Naive thymus-derived CD4-positive, alpha-beta T cell (primary cell): ENCODE results near the gene FRMD1. TPM values are rescaled to one million over a fixed set of nuclear protein-coding genes. Genes with fewer than 3 reads are reported as not detected.

Source experiments
- ATAC-seq: fragments of 150-1000 bp; cut with Tn5 transposase; 2 replicates; pipeline ENCODE4 v1.10.0; 2021; ENCODE audit warnings: mild to moderate bottlenecking, moderate library complexity
- CTCF ChIA-PET: fragments of 350-600 bp; sonication (Branson Sonifier 250); formaldehyde crosslinking; loops from one replicate; lab custom pipeline; 2021; ENCODE audit warnings: antibody characterized with exemption; lab: Charles Lee
- POLR2A ChIA-PET: fragments of 350-600 bp; sonication (Branson Sonifier 250); formaldehyde crosslinking; loops from one replicate; lab custom pipeline; 2021; ENCODE audit warnings: antibody characterized with exemption, inconsistent platforms; lab: Charles Lee
- DNase-seq, 9 donors: peaks; one replicate each; pipeline versions ENCODE4 v3.0.0 to v3.0.0-alpha.2; 2020 to 2022; ENCODE audit warnings: mixed read lengths in 1 of 9
- H3K27ac ChIP-seq: one replicate; pipeline ENCODE4 v1.7.0; 2013; ENCODE audit warnings: mild to moderate bottlenecking, low read depth, low read length, moderate library complexity
- H3K27me3 ChIP-seq, 2 donors: one replicate each; pipeline ENCODE4 v1.7.0; 2013; ENCODE audit warnings: low read length in 2 of 2, mild to moderate bottlenecking in 2 of 2, moderate library complexity in 2 of 2; ENCODE audit not compliant: control insufficient read depth in 2 of 2, insufficient read depth in 2 of 2
- H3K36me3 ChIP-seq, 3 experiments: 1 replicate in 2 of 3; 2 replicates in 1 of 3; pipeline ENCODE4 v1.7.0; 2013; ENCODE audit warnings: low read length in 3 of 3, mild to moderate bottlenecking in 3 of 3, moderate library complexity in 1 of 3; ENCODE audit not compliant: insufficient read depth in 3 of 3, control insufficient read depth in 2 of 3
- H3K4me1 ChIP-seq, 2 donors: one replicate each; pipeline ENCODE4 v1.7.0; 2013; ENCODE audit warnings: low read length in 2 of 2, mild to moderate bottlenecking in 2 of 2, moderate library complexity in 1 of 2; ENCODE audit not compliant: control insufficient read depth in 2 of 2, insufficient read depth in 2 of 2
- H3K4me3 ChIP-seq: 2 replicates; pipeline ENCODE4 v1.7.0; 2013; ENCODE audit warnings: mild to moderate bottlenecking, low read length
- H3K9me3 ChIP-seq, 3 experiments: 1 replicate in 2 of 3; 2 replicates in 1 of 3; pipeline ENCODE4 v1.7.0; 2013; ENCODE audit warnings: low read length in 3 of 3; ENCODE audit not compliant: control insufficient read depth in 2 of 3
- H3K27ac Mint-ChIP-seq, 9 donors: one replicate each; pipeline ENCODE4 v1.8.0; 2020 to 2022; ENCODE audit warnings: mixed read lengths in 9 of 9, mild to moderate bottlenecking in 8 of 9, moderate library complexity in 5 of 9, inconsistent platforms in 2 of 9
- H3K27me3 Mint-ChIP-seq, 5 donors: one replicate each; pipeline ENCODE4 v1.8.0; 2021 to 2022; ENCODE audit warnings: mixed read lengths in 5 of 5, mild to moderate bottlenecking in 1 of 5
- H3K36me3 Mint-ChIP-seq, 5 donors: one replicate each; pipeline ENCODE4 v1.8.0; 2020 to 2022; ENCODE audit warnings: mixed read lengths in 5 of 5, mild to moderate bottlenecking in 3 of 5, inconsistent platforms in 1 of 5
- H3K4me1 Mint-ChIP-seq, 7 donors: one replicate each; pipeline ENCODE4 v1.8.0; 2020 to 2022; ENCODE audit warnings: mixed read lengths in 7 of 7, mild to moderate bottlenecking in 3 of 7, inconsistent platforms in 1 of 7
- H3K4me3 Mint-ChIP-seq, 10 donors: one replicate each; pipeline ENCODE4 v1.8.0; 2020 to 2022; ENCODE audit warnings: mild to moderate bottlenecking in 10 of 10, mixed read lengths in 10 of 10, moderate library complexity in 6 of 10, inconsistent platforms in 2 of 10
- H3K9me3 Mint-ChIP-seq, 11 donors: one replicate each; pipeline ENCODE4 v1.8.0; 2020 to 2022; ENCODE audit warnings: mixed read lengths in 11 of 11, mild to moderate bottlenecking in 4 of 11, inconsistent platforms in 1 of 11, moderate library complexity in 1 of 11
- intact Hi-C, 2 donors: fragments of 100-400 bp; cut with micrococcal nuclease; formaldehyde crosslinking; loops; one replicate each; pipeline ENCODE4 v1.15.1; 2023
- polyA plus RNA-seq, 2 donors: library from polyadenylated mRNA; unstranded; fragments of 300-500 nt; fragmentation: Illumina TruSeq; gene quantifications; one replicate each; pipeline ENCODE4 v1.2.3, GENCODE V29; 2021
- total RNA-seq, 6 experiments: library from RNA in 5 of 6; stranded (reverse) in 5 of 6; gene quantifications; 1 replicate in 5 of 6; 2 replicates in 1 of 6; pipeline ENCODE4 v1.2.3 and lab custom pipeline; 2021 to 2026

FRMD1 gene
- total and polyA plus RNA-seq, 7 experiments from 2014 or later: not detected

- H3K4me3 ChIP-seq: no peak overlapping the region
- DNase-seq (no peak), ATAC-seq (no peak)
- H3K9me3 Mint-ChIP-seq: peaks cover 0 to 8% (median 2%) of the 10 kb centered on the region in 11 donors
- CTCF ChIA-PET: no interaction called here
- POLR2A ChIA-PET: no interaction called here
- no peak overlapping the region for H3K27ac Mint-ChIP-seq
- no peaks in the 10 kb centered on the region for H3K4me1 ChIP-seq
- H3K9me3 ChIP-seq: no peaks in the 10 kb centered on the region
- H3K4me3 Mint-ChIP-seq: no peak overlapping the region
- H3K27me3 Mint-ChIP-seq: peaks cover 5 to 42% (median 18%) of the 10 kb centered on the region in 5 donors
- H3K27me3 ChIP-seq: no peaks in the 10 kb centered on the region
- no peaks in the 10 kb centered on the region for H3K4me1 Mint-ChIP-seq
- H3K27ac ChIP-seq: no peak overlapping the region
- no peaks in the 10 kb centered on the region for H3K36me3 ChIP-seq
- peaks cover 0 to 9% (median 0%) of the 10 kb centered on the region in 5 donors for H3K36me3 Mint-ChIP-seq
- intact Hi-C loops: no loop called here
These were observed 57.4 kb downstream of the FRMD1 start for GRCh38 chr6:168021581-168021980.

GRCh38 chr6:168020242-168020641 is 58.8 kb downstream of the FRMD1 start:
- Histone ChIP-seq H3K27me3 (no peaks in the 10 kb centered on the region), H3K27ac (no peak overlapping the region), H3K9me3 (no peaks in the 10 kb centered on the region), H3K4me1 (no peaks in the 10 kb centered on the region), H3K36me3 (no peaks in the 10 kb centered on the region), H3K4me3 (no peak overlapping the region)
- H3K27ac Mint-ChIP-seq: no peak overlapping the region
- H3K4me3 Mint-ChIP-seq: no peak overlapping the region
- H3K9me3 Mint-ChIP-seq: peaks cover 0 to 17% (median 6%) of the 10 kb centered on the region in 11 donors
- CTCF ChIA-PET: no interaction called here
- peaks cover 0 to 9% (median 0%) of the 10 kb centered on the region in 5 donors for H3K36me3 Mint-ChIP-seq
- POLR2A ChIA-PET: no interaction called here
- DNase-seq (no peak), ATAC-seq (no peak)
- H3K27me3 Mint-ChIP-seq: peaks cover 5 to 42% (median 16%) of the 10 kb centered on the region in 5 donors
- intact Hi-C loops: no loop called here
- H3K4me1 Mint-ChIP-seq: no peaks in the 10 kb centered on the region

GRCh38 chr6:168018664-168019063 is 60.3 kb downstream of the FRMD1 start:
- intact Hi-C loops: no loop called here
- no peak overlapping the region for H3K27ac ChIP-seq

GRCh38 chr6:168017629-168018028 is 61.4 kb downstream of the FRMD1 start:
- Histone ChIP-seq H3K9me3 (peaks cover 0 to 5% (median 0%) of the 10 kb centered on the region in 3 experiments), H3K27me3 (no peaks in the 10 kb centered on the region), H3K4me1 (no peaks in the 10 kb centered on the region), H3K27ac (no peak overlapping the region), H3K36me3 (no peaks in the 10 kb centered on the region), H3K4me3 (no peak overlapping the region)
- Mint-ChIP-seq H3K27me3 (peaks cover 5 to 40% (median 11%) of the 10 kb centered on the region in 5 donors), H3K36me3 (peaks cover 0 to 9% (median 0%) of the 10 kb centered on the region in 5 donors), H3K9me3 (peaks cover 0 to 39% (median 7%) of the 10 kb centered on the region in 11 donors), H3K4me3 (no peak overlapping the region), H3K4me1 (no peaks in the 10 kb centered on the region), H3K27ac (no peak overlapping the region)
- ChIA-PET CTCF (no interaction called here), POLR2A (no interaction called here)
- intact Hi-C loops: no loop called here
- ATAC-seq: no peak
- no peak for DNase-seq

More at GRCh38 chr6:168018664-168019063, 60.3 kb downstream of the FRMD1 start:
- Histone ChIP-seq H3K4me1 (no peaks in the 10 kb centered on the region), H3K27me3 (no peaks in the 10 kb centered on the region), H3K4me3 (no peak overlapping the region), H3K36me3 (no peaks in the 10 kb centered on the region), H3K9me3 (no peaks in the 10 kb centered on the region)
- CTCF ChIA-PET: no interaction called here
- no peak for ATAC-seq
- no peak for DNase-seq
- no peaks in the 10 kb centered on the region for H3K4me1 Mint-ChIP-seq
- H3K9me3 Mint-ChIP-seq: peaks cover 0 to 33% (median 7%) of the 10 kb centered on the region in 11 donors
- peaks cover 0 to 9% (median 0%) of the 10 kb centered on the region in 5 donors for H3K36me3 Mint-ChIP-seq
- H3K27me3 Mint-ChIP-seq: peaks cover 5 to 37% (median 11%) of the 10 kb centered on the region in 5 donors
- no peak overlapping the region for H3K27ac Mint-ChIP-seq
- POLR2A ChIA-PET: no interaction called here
- H3K4me3 Mint-ChIP-seq: no peak overlapping the region

GRCh38 chr6:168016721-168017525 is 62.1 kb downstream of the FRMD1 start:
- Histone ChIP-seq H3K4me1 (no peaks in the 10 kb centered on the region), H3K36me3 (no peaks in the 10 kb centered on the region), H3K4me3 (no peak overlapping the region), H3K9me3 (peaks cover 0 to 12% (median 5%) of the 10 kb centered on the region in 3 experiments), H3K27me3 (no peaks in the 10 kb centered on the region), H3K27ac (no peak overlapping the region)
- ChIA-PET POLR2A (no interaction called here), CTCF (no interaction called here)
- Mint-ChIP-seq H3K36me3 (peaks cover 0 to 9% (median 1%) of the 10 kb centered on the region in 5 donors), H3K4me3 (no peak overlapping the region), H3K4me1 (no peaks in the 10 kb centered on the region), H3K9me3 (peaks cover 0 to 46% (median 9%) of the 10 kb centered on the region in 11 donors), H3K27me3 (peaks cover 2 to 40% (median 11%) of the 10 kb centered on the region in 5 donors), H3K27ac (no peak overlapping the region)
- intact Hi-C loops: no loop called here
- no peak for ATAC-seq
- no peak for DNase-seq

- H3K4me3 Mint-ChIP-seq: no peak overlapping the region
- DNase-seq (no peak), ATAC-seq (no peak)
- Histone ChIP-seq H3K4me3 (no peak overlapping the region), H3K36me3 (no peaks in the 10 kb centered on the region), H3K9me3 (peaks cover 0 to 18% (median 5%) of the 10 kb centered on the region in 3 experiments), H3K27ac (no peak overlapping the region), H3K4me1 (no peaks in the 10 kb centered on the region), H3K27me3 (no peaks in the 10 kb centered on the region)
- CTCF ChIA-PET: no interaction called here
- peaks cover 0 to 53% (median 15%) of the 10 kb centered on the region in 11 donors for H3K9me3 Mint-ChIP-seq
- peaks cover 0 to 9% (median 1%) of the 10 kb centered on the region in 5 donors for H3K36me3 Mint-ChIP-seq
- POLR2A ChIA-PET: no interaction called here
- intact Hi-C loops: no loop called here
- H3K4me1 Mint-ChIP-seq: no peaks in the 10 kb centered on the region
- peaks cover 2 to 40% (median 11%) of the 10 kb centered on the region in 5 donors for H3K27me3 Mint-ChIP-seq
- H3K27ac Mint-ChIP-seq: no peak overlapping the region
These were observed 62.8 kb downstream of the FRMD1 start for GRCh38 chr6:168016176-168016620.
